GM21447 (cell line): Measurements from ENCODE around the gene NTN5.
A peak's percentile ranks its signal among the peaks of the same experiment; 100 is the strongest.
"Not testable (repeated sequence)": the region's sequence is repeated elsewhere in the genome, so short reads cannot be mapped to it uniquely, and the experiment has no call there.

ENCODE experiments used
- ATAC-seq: cut with Tn5 transposase; IDR thresholded peaks from one replicate; pipeline ENCODE4 v1.9.1; 2021; ENCODE audit not compliant: unreplicated experiment

The NTN5 gene

GRCh38 chr19:48645620-48646000 is 27.2 kb downstream of the NTN5 start:
- ATAC-seq: no peak

- ATAC-seq: no peak
Measured at GRCh38 chr19:48644839-48645619, 27.8 kb downstream of the NTN5 start.

GRCh38 chr19:48644355-48644754 is 28.5 kb downstream of the NTN5 start:
- no peak for ATAC-seq

GRCh38 chr19:48642862-48643261 is 30.0 kb downstream of the NTN5 start:
- ATAC-seq: no peak

DNA sequence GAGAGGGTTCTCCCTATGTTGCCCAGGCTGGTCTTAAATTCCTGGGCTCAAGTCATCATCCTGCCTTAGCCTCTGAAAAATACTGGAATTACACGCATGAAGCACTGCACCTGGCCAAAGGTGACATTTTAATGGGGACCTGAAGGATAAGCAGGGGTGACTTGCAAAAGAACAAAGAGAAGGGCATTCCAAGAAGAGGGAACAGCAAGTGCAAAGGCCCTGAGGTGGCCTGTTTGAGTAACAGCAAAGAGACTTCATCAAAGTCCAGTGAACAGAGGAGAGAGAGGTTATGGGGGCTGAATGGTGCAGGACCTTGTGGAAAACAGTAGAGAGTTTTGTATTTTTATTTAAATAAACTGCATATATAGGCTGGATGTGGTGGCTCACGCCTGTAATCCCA is 31.0 kb downstream of the NTN5 start:
- ATAC-seq: no peak

DNA sequence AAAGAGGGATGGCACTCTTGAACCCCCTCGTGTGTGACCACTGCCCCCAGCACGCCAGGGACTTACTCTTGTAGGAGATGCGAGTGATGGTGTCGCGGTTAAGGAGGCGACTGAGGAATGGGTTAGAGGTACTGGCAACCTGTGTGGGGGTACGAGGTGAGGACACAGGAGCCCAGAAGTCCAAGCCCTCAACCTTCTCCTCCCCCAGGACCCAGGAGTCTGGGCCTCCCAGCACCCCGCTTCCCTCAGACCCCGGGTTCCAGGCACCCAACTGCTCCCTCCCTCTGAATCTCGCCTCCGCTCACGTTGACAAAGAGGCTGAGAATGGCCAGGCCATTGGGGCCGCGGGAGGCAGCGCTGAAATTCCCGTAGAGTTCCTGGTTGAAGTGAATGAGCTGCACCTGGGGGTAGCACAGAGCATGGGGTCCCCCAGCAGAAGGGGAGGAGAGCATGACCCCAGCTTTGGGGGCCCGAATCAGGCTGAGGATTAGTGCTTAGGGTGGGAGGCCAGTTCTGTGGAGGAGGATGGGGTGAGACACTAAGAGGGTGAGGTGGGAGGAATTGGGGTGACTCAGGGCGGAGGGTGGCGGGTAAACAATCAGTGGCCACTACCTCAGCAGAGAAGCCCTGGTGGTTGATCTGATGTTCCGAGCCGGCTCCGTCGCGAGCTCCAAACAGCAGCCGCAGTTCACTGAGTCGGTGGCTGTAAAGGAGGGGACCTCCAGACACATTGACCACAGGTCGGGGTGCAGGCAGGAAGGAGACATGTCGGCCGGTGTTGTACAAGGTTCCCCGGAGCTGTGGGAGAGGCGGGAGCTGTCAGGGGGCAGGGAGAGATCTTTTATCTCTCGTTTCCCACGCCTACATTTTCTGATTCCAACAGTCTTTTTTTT is 33.1 kb downstream of the NTN5 start:
- ATAC-seq: no peak

DNA sequence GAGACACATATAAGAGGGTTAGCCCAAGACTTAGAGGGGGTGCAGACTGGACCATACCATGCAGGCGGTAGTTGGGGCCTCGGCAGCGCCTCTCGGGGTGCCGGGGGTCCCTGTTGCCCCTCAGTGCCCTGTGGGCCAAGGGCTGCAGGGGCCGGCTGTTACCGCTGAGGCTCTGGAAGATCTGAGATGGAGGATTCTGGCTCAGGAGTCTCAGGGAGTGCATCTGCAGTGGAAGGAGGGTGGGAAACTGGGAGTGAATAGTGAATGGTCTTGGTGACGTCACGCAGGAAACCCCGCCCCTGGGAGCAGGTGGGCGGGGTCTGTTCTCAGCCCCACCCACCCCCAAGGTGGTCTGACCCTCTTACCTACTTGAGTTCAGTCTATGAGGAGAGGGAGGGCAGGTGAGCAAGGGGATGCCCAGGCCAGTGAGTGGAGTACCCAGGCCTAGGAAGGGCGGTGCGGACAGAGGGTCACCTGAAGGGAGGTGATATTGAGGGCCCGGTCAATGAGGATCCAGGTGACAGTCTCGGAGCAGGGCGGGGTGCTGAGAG is 33.9 kb downstream of the NTN5 start:
- no peak for ATAC-seq

GRCh38 chr19:48637948-48638830 is 34.6 kb downstream of the NTN5 start:
- ATAC-seq: peak; percentile 20

- peak; percentile 63 for ATAC-seq
Measured at GRCh38 chr19:48637449-48637947, 35.3 kb downstream of the NTN5 start.

GRCh38 chr19:48636859-48637448 is 35.9 kb downstream of the NTN5 start, which contains the start of gene DBP:
Gene DBP (minus strand): TSS chr19:48637379. CDS start chr19:48636994, 385 bp downstream.
- no peak for ATAC-seq

GRCh38 chr19:48635966-48636858 is 36.6 kb downstream of the NTN5 start:
- no peak for ATAC-seq

DNA sequence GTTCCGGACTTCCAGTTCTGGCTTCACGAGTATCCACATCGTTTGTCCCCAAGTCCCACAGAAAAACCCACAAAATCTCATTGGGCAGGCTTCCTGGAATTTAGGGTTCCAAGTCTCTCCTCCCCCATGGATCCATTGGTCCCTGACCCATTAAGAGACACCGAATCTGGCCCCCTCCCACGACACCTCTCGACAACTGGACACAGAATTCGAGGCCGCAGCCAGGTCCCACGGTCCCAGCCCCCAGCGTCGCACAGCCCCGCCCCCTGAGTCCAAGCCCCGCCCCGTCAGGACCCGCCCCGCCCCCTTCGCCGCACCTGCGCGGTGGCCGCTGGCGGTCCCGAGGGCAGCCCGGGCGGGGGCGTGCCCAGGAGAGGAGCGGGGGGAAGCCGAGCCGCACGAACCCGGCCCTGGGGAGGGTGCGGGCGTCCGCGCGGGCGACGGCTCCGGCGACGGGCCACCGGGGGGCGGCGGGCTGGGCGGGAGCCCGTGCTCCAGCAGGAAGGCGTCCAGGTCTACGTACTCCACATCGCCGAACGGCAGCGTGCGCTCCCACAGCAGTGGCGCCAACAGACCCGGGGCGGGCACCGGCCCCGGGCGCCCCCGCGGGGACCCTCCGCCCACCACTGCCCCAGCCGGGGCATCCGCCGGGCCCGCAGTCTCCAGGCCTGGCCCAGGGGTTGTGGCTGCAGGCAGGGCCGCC is 37.4 kb downstream of the NTN5 start:
- no peak for ATAC-seq

DNA sequence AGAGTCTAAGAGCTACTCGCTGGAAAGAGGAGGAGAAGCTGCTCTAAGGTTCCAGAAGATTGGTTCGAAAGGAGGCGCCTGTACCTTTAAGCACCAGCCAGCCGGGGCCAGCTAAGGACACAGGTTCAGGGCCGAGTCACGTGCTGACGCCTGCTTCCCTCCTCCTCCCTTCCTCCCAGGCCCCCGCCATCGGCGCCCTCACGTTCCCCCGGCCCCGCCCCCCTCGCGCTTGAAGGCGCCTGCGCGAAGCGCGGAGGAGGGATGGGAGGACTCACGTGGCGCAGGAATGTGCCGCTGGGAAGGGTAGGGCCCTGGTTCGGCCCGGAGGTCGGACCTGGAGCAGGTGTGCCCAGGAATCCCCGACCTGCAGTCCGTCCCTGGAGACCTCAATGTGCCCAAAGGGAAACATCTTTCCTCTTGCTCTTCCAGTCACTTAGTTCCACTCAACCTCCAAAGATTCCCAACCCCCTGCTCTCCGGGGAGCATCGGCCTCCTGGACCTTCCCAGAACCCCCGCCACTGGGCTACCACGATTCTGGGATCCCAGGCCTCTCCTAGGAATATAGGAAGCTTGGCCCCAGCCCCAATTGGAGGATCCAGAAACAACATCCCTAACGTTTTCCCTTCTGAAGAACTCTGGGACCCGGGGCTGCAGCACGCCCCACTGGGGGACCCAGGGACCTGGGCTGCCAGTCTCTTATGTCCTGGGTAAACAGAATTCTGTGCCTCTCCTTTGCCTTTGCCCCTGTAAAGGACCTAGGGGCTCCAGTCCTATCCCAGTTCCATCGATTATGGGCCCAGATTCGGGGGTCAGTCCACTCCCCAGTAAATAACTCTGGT is 38.2 kb downstream of the NTN5 start:
- ATAC-seq: peak; percentile 23

DNA sequence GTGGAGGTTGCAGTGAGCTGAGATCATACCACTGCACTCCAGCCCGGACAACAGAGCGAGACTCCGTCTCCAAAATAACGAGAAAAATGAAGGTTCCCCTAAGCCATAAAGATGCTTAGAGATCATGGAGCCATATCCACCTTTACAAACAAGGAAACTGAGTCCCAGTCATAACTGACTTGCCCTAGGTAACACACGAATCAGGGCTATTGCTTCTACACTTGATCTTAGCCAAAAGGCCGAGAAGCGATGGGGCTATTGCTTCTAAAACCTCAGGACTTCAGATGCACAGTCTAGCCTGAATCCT is 38.8 kb downstream of the NTN5 start:
- ATAC-seq: no peak

DNA sequence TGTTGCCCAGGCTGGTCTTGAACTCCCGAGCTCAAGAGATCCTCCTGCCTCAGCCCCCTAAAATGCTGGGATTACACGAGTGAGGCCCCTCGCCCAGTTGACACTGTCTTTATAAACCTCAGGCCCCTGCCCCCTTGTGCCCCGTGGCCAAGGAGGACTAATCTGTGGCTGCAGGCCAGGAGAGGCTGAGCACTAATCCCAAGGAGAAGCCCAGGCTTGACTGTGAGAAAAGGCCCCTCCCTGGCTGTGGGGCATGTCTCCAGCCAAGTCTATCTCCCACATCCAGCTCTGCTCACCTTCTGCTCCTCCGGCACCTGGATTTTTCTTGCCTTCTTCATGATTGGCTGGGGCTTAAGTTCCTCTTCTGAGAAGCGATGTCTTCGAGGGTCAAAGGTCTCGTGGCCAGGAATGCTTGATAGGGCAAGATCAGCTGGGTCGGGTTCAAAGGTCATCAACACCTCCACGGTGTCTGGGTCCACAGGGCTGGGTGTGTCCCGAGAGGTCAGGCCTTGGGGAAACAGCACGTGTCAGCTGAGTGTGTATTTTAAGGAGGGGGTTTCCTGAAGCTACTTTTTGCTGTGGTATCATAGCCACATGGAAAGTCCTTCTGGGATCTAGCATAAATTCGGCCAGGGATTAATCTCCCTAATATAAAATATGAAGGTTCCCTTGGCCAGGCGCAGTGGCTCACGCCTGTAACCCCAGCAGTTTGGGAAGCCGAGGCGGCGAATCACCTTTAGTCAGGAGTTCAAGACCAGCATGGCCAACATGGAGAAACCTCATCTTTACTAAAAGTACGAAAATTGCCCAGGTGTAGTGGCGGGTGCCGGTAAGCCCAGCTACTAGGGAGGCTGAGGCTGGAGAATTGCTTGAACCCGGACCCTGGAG is 39.4 kb downstream of the NTN5 start:
- ATAC-seq: no peak

DNA sequence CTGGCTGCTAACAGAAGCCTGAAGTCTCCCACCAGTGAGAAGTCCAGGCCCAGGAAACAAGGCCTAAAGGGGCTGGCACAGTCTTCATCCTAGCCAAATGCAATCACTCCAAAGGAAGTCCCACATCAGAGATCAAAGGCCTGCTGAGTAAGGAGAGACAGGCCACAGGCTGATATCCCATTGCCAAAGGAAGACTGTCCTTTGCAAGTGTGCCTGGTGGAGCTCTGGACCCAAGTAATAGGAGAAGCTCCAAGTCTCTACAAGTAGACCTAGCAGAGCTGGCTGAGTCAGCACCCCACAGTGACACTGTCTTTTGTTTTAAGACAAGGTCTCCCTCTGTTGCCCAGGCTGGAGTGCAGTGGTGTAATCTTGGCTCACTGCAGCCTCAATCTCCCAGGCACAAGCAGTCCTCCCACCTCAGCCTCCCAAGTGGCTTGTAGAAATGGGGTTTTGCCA is 40.1 kb downstream of the NTN5 start:
- ATAC-seq: no peak

DNA sequence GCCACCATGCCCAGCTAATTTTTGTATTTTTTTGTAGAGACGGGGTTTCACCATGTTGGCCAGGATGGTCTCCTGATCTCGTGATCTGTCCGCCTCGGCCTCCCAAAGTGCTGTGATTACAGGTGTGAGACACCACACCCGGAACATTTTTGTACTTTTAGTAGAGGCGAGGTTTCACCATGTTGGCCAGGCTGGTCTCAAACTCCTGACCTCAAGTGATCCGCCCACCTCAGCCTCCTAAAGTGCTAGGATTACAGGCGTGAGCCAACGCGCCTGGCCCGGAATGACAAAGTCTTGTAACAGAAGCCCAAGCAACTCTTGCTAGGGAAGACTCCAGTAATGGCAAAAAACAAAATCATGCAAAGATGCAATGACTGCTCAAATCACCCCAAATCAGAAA is 40.5 kb downstream of the NTN5 start:
- not testable (repeated sequence) for ATAC-seq
